Neural crest cell (in vitro differentiated cells): ENCODE measurements around the gene MX2. TPM values are rescaled to one million over a fixed set of nuclear protein-coding genes. Genes with fewer than 3 reads are reported as not detected.

Experiments used
- DNase-seq: peaks from one replicate; pipeline ENCODE4 v3.0.0; 2021; ENCODE audit warnings: low read depth, mixed read lengths, low spot score
- H3K27ac Mint-ChIP-seq: one replicate; pipeline ENCODE4 v1.8.0; 2021; ENCODE audit warnings: mild to moderate bottlenecking, mixed read lengths; ENCODE audit not compliant: unreplicated experiment
- H3K27me3 Mint-ChIP-seq: 2 replicates; pipeline ENCODE4 v1.8.0; 2021; ENCODE audit warnings: low read depth, mild to moderate bottlenecking, mixed read lengths
- H3K36me3 Mint-ChIP-seq: 2 replicates; pipeline ENCODE4 v1.8.0; 2021; ENCODE audit warnings: low read depth, mild to moderate bottlenecking, mixed read lengths
- H3K4me1 Mint-ChIP-seq: 2 replicates; pipeline ENCODE4 v1.8.0; 2021; ENCODE audit warnings: mixed read lengths
- H3K4me3 Mint-ChIP-seq: one replicate; pipeline ENCODE4 v1.8.0; 2021; ENCODE audit warnings: mild to moderate bottlenecking, mixed read lengths
- H3K9me3 Mint-ChIP-seq: 2 replicates; pipeline ENCODE4 v1.8.0; 2021; ENCODE audit warnings: mixed read lengths
- total RNA-seq: library from RNA; stranded (reverse); gene quantifications from 2 replicates; pipeline ENCODE4 v1.2.1, GENCODE V29; 2021
- TF ChIP-seq, protein P1 (sequence below): fragments of 200-600 bp; sonication (generic); conservative IDR thresholded peaks from 2 replicates; pipeline ENCODE4 v1.5.0; 2021; ENCODE audit warnings: antibody characterized with exemption, mild to moderate bottlenecking

The MX2 gene
- total RNA-seq, 1 donor from 2014 or later, result not detected

DNA sequence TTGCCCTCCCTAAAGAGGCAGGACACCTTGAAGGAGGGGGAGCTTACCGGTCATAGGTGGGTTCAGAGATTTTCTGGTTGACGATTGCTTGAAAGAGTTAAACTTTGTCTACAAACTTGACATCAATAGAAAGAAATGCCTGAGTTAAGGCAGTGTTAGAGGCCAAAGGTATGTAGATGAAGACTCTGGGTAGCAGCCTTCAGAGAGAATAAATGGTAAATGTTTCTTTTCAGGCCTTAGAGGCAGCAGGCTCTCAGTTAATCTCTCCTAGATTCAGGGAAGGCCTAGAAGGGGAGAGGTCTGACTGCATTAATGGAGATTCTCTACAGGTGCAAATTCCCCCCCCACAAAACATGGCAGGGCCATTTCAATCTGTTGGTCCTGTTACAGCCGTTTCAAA is 91.9 kb downstream of the MX2 start:
- Mint-ChIP-seq H3K27ac (no peak overlapping the region), H3K27me3 (no peaks in the 10 kb centered on the region), H3K9me3 (no peaks in the 10 kb centered on the region), H3K4me1 (no peaks in the 10 kb centered on the region), H3K4me3 (no peak overlapping the region), H3K36me3 (no peaks in the 10 kb centered on the region)
- no peak for DNase-seq
- TF ChIP-seq, protein P1, sequence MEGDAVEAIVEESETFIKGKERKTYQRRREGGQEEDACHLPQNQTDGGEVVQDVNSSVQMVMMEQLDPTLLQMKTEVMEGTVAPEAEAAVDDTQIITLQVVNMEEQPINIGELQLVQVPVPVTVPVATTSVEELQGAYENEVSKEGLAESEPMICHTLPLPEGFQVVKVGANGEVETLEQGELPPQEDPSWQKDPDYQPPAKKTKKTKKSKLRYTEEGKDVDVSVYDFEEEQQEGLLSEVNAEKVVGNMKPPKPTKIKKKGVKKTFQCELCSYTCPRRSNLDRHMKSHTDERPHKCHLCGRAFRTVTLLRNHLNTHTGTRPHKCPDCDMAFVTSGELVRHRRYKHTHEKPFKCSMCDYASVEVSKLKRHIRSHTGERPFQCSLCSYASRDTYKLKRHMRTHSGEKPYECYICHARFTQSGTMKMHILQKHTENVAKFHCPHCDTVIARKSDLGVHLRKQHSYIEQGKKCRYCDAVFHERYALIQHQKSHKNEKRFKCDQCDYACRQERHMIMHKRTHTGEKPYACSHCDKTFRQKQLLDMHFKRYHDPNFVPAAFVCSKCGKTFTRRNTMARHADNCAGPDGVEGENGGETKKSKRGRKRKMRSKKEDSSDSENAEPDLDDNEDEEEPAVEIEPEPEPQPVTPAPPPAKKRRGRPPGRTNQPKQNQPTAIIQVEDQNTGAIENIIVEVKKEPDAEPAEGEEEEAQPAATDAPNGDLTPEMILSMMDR, result no peak

DNA sequence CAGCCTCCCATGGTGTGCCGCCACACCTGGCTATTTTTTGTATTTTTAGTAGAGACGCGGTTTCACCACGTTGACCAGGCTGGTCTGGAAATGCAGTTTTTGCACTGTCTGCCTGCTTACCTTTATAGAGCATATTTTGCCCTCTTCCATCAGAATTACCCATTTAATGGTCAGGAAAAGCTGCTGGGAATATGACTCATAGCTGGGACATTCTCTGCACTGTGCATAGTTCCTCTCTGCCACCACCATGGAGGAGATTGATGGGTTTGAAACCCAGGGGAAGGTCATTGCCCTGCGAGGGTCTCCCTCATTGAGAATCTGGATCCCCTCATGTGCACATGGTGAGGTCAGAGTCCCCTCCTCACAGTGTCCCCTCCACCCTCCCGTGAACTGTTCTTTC is 96.3 kb downstream of the MX2 start:
- Mint-ChIP-seq H3K4me3 (no peak overlapping the region), H3K4me1 (peaks cover 6% of the 10 kb centered on the region), H3K9me3 (peaks cover 3% of the 10 kb centered on the region), H3K27ac (no peak overlapping the region), H3K27me3 (no peaks in the 10 kb centered on the region), H3K36me3 (peaks cover 2% of the 10 kb centered on the region)
- TF ChIP-seq, protein P1, result no peak
- no peak for DNase-seq

DNA sequence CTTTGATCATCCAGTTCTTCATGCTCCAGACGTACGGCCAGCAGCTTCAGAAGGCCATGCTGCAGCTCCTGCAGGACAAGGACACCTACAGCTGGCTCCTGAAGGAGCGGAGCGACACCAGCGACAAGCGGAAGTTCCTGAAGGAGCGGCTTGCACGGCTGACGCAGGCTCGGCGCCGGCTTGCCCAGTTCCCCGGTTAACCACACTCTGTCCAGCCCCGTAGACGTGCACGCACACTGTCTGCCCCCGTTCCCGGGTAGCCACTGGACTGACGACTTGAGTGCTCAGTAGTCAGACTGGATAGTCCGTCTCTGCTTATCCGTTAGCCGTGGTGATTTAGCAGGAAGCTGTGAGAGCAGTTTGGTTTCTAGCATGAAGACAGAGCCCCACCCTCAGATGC is 96.7 kb downstream of the MX2 start:
- H3K9me3 Mint-ChIP-seq, result peaks cover 3% of the 10 kb centered on the region
- H3K27me3 Mint-ChIP-seq, result no peaks in the 10 kb centered on the region
- DNase-seq, result no peak
- H3K4me1 Mint-ChIP-seq, result peaks cover 6% of the 10 kb centered on the region
- TF ChIP-seq, protein P1, result no peak
- no peak overlapping the region for H3K4me3 Mint-ChIP-seq
- no peak overlapping the region for H3K27ac Mint-ChIP-seq
- peaks cover 2% of the 10 kb centered on the region for H3K36me3 Mint-ChIP-seq

Other genes starting within 250 kb of the MX2 start
- 16.9 and 17.4 TPM in 2 replicates for gene BACE2, start 193.9 kb upstream of the MX2 start, total RNA-seq
- 0.23 TPM in 1 of 2 replicates, not detected in the other for gene FAM3B, start 45.2 kb upstream of the MX2 start, total RNA-seq
- 2.4 and 3.3 TPM in 2 replicates for gene MX1, start 64.2 kb downstream of the MX2 start, total RNA-seq
- gene TMPRSS2, start 146.1 kb downstream of the MX2 start, total RNA-seq, result not detected in 2 replicates